K562 (cell line): ENCODE measurements around the gene ZFPM1. TPM values are rescaled to one million over a fixed set of nuclear protein-coding genes. Genes with fewer than 3 reads are reported as not detected.
A peak's percentile ranks its signal among the peaks of the same experiment; 100 is the strongest.

ENCODE experiments used
- ATAC-seq: fragments of 200-7000 bp; cut with Tn5 transposase; 3 replicates; pipeline ENCODE4 v1.9.1; 2020; ENCODE audit warnings: moderate library complexity
- BruUV-seq: library from RNA; stranded (reverse); fragments of 400-500 nt; replicated peaks from 2 replicates; lab custom pipeline; 2021; lab: Mats Ljungman, UMichigan
- CTCF ChIA-PET: fragments of 300-600 bp; formaldehyde crosslinking; extraction: SDS; loops from one replicate; lab custom pipeline; 2021; ENCODE audit warnings: low intra/inter-chr PET ratio; lab: Yijun Ruan, JAX
- POLR2A ChIA-PET: fragments of 300-600, 350-650 bp; sonication (Branson Sonifier 250); formaldehyde crosslinking; extraction: SDS; loops from one replicate; lab custom pipeline; 2021; ENCODE audit warnings: antibody characterized with exemption, inconsistent platforms; lab: Yijun Ruan, JAX
- DNase-seq, 4 experiments: peaks; one replicate each; pipeline versions ENCODE4 v3.0.0 to v3.0.0-alpha.2; 2011 to 2018; ENCODE audit warnings: low spot score in 3 of 4, mixed read lengths in 3 of 4; ENCODE audit errors: extremely low read depth in 1 of 4
- FAIRE-seq: peaks from 2 replicates; lab custom pipeline; 2011; peaks lifted over from hg19 to GRCh38; lab: Jason Lieb, UNC
- H2AFZ ChIP-seq: 2 replicates; pipeline ENCODE4 v1.6.0; 2011; ENCODE audit warnings: low read depth, low read length, control low read depth, inconsistent platforms
- H3K27ac ChIP-seq: fragments of 200-600 bp; 3 replicates; pipeline ENCODE4 v1.8.0; 2011; ENCODE audit warnings: low read depth, mild to moderate bottlenecking, control low read depth, inconsistent platforms, low read length, moderate library complexity, mixed read lengths; ENCODE audit errors: extremely low read depth
- H3K27me3 ChIP-seq, 2 experiments: fragments of 300-600 bp in 1 of 2; 2 replicates in 1 of 2; 3 replicates in 1 of 2; pipeline versions ENCODE4 v1.6.0 to v1.8.0; 2011; ENCODE audit warnings: inconsistent platforms in 2 of 2, low read length in 2 of 2, mild to moderate bottlenecking in 1 of 2, mixed read lengths in 1 of 2, moderate library complexity in 1 of 2; ENCODE audit not compliant: control insufficient read depth in 2 of 2, insufficient read depth in 2 of 2
- H3K36me3 ChIP-seq: fragments of 300-600 bp; 3 replicates; pipeline ENCODE4 v1.8.0; 2011; ENCODE audit warnings: mild to moderate bottlenecking, low read length, inconsistent platforms; ENCODE audit not compliant: control insufficient read depth, insufficient read depth
- H3K4me1 ChIP-seq, 2 experiments: fragments of 200-600 bp in 1 of 2; replicated peaks in 1 of 2; 2 replicates in 1 of 2; 3 replicates in 1 of 2; pipeline versions ENCODE4 v1.5.1 to v1.8.0; 2011; ENCODE audit warnings: inconsistent platforms in 2 of 2, low read length in 2 of 2, mild to moderate bottlenecking in 1 of 2, mixed read lengths in 1 of 2, moderate library complexity in 1 of 2; ENCODE audit not compliant: control insufficient read depth in 2 of 2, insufficient read depth in 2 of 2
- H3K4me2 ChIP-seq: 2 replicates; pipeline ENCODE4 v1.6.1; 2011; ENCODE audit warnings: low read length, control low read depth, inconsistent platforms, mixed read lengths; ENCODE audit not compliant: insufficient read depth
- H3K4me3 ChIP-seq: fragments of 200-600 bp; sonication (generic), shearing (Covaris generic); 2 replicates; pipeline ENCODE4 v1.5.1; 2016; ENCODE audit warnings: control low read depth, inconsistent platforms
- H3K79me2 ChIP-seq: fragments of 200-600 bp; 3 replicates; pipeline ENCODE4 v1.8.0; 2011; ENCODE audit warnings: low read length, inconsistent platforms; ENCODE audit not compliant: control insufficient read depth, insufficient read depth
- H3K9ac ChIP-seq, 2 experiments: 2 replicates each; pipeline versions ENCODE4 v1.6.0 to v1.6.1; 2011; ENCODE audit warnings: low read depth in 2 of 2, low read length in 2 of 2, control low read depth in 1 of 2, inconsistent platforms in 1 of 2, mild to moderate bottlenecking in 1 of 2, mixed read lengths in 1 of 2; ENCODE audit not compliant: insufficient read depth in 1 of 2
- H3K9me1 ChIP-seq: one replicate; pipeline ENCODE4 v1.6.0; 2011; ENCODE audit warnings: inconsistent platforms, mild to moderate bottlenecking, low read length, moderate library complexity; ENCODE audit not compliant: control insufficient read depth, insufficient read depth
- H3K9me3 ChIP-seq: replicated peaks from 2 replicates; pipeline ENCODE4 v1.5.1; 2011; ENCODE audit warnings: low read depth, low read length, inconsistent platforms; ENCODE audit not compliant: control insufficient read depth, insufficient read depth
- H4K20me1 ChIP-seq: replicated peaks from 2 replicates; pipeline ENCODE4 v1.6.1; 2011; ENCODE audit warnings: low read length, inconsistent platforms, mixed read lengths; ENCODE audit not compliant: control insufficient read depth, insufficient read depth
- ESRRA ChIP-seq: fragments of 450-650 bp; IDR thresholded peaks from 2 replicates; pipeline ENCODE4 v1.6.1; 2014; ENCODE audit warnings: low read depth, mild to moderate bottlenecking, moderate library complexity, borderline replicate concordance
- KDM5B ChIP-seq: fragments of 200-600 bp; sonication (generic); IDR thresholded peaks from 2 replicates; pipeline ENCODE4 v1.6.1; 2012; ENCODE audit warnings: low read depth, mild to moderate bottlenecking, moderate library complexity, low read length, control low read depth, inconsistent platforms; ENCODE audit not compliant: insufficient replicate concordance
- RHOXF2B ChIP-seq: fragments of 250-450 bp; sonication (Bioruptor Pico); conservative IDR thresholded peaks from 2 replicates; pipeline ENCODE4 v1.5.1; 2021
- SIRT6 ChIP-seq: IDR thresholded peaks from one replicate; pipeline ENCODE4 v1.6.1; 2012; ENCODE audit warnings: low read depth, mild to moderate bottlenecking, control low read depth, inconsistent platforms, low read length, moderate library complexity
- ZNF239 ChIP-seq: fragments of 250-450 bp; sonication (Bioruptor Pico); IDR thresholded peaks from 2 replicates; pipeline ENCODE4 v1.4.0; 2020; ENCODE audit warnings: mild to moderate bottlenecking
- WGBS: fragments of 100-300 bp; shearing (Covaris generic); methylation state at CpG from one replicate; pipeline ENCODE4 v1.1.6; 2016; ENCODE audit warnings: low coverage, mixed read lengths; ENCODE audit not compliant: insufficient coverage; ENCODE audit errors: missing lambda C conversion rate; 5-methylcytosine and 5-hydroxymethylcytosine counted together
- in situ Hi-C: fragments of 300-500 bp; cut with MboI; formaldehyde crosslinking; loops from 4 replicates; pipeline ENCODE4 v1.15.0; 2018; ENCODE audit warnings: inconsistent platforms, mixed read lengths
- intact Hi-C: fragments of 100-400 bp; cut with micrococcal nuclease; formaldehyde crosslinking; loops from 2 replicates; pipeline ENCODE4 v1.14.2; 2022
- polyA plus RNA-seq, 8 experiments: library from polyadenylated mRNA; depleted of rRNA in 4 of 8; stranded (reverse) in 5 of 8; unstranded in 3 of 8; fragments of >200 nt; fragmentation: Nextera tagmentation in 2 of 8; fragmentation: Illumina TruSeq in 1 of 8; extraction: Ambion mirVana in 2 of 8; extraction: Trizol in 1 of 8; gene quantifications; 2 replicates each; pipeline versions ENCODE4 v1.2.1 to v1.2.3, GENCODE V29; 2011 to 2014; ENCODE audit warnings: inconsistent platforms in 1 of 8, missing spikeins in 1 of 8
- total RNA-seq, 7 experiments: library from RNA; depleted of rRNA in 6 of 7; stranded (reverse); fragments of >200 nt in 6 of 7; fragmentation: Illumina TruSeq in 2 of 7; extraction: Trizol in 2 of 7; gene quantifications; 2 replicates each; pipeline versions ENCODE4 v1.2.1 to v1.2.3, GENCODE V29; 2011 to 2021; ENCODE audit warnings: low replicate concordance in 1 of 7
- TF ChIP-seq, protein P1 (sequence below): sonication (generic); IDR thresholded peaks from 2 replicates; pipeline ENCODE4 v1.6.1; 2016

ZFPM1 gene
- total and polyA plus RNA-seq, 9 of the 15 experiments (the other 6 are each of a cell fraction or from before 2014, with no cell fraction given), result 0.03 to 35.9 (median 1.4) TPM

GRCh38 chr16:88429387-88430184 lies 23.5 kb upstream of the ZFPM1 start:
- CTCF ChIA-PET, result no interaction called here

DNA sequence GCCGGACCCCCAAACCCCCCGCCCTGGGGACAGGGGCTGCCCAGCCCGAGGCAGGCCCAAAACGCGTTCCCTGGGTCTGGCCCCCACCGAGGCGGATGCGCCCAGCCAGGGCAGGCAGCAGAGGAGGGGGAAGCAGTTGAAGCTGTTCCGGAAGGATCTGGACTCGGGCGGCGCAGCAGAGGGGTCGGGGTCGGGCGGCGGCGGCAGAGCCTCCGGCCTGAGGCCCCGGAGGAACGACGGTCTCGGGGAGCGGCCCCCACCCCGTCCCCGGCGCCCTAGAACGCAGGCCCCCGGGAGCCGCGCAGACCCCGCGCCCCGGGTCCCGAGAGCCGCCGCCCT lies 22.9 kb upstream of the ZFPM1 start:
- no peaks in the 10 kb centered on the region for H3K36me3 ChIP-seq
- peaks cover 6% of the 10 kb centered on the region; the same call in 1 of the 2 replicates for H4K20me1 ChIP-seq
- ATAC-seq (no peak), FAIRE-seq (no peak), DNase-seq (no peak)
- peaks cover 34 to 85% of the 10 kb centered on the region in 2 experiments for H3K27me3 ChIP-seq
- H3K27ac ChIP-seq, result no peak overlapping the region
- no peaks in the 10 kb centered on the region for H3K9me1 ChIP-seq
- no peaks in the 10 kb centered on the region for H3K9me3 ChIP-seq
- no peak overlapping the region for H2AFZ ChIP-seq
- no peak overlapping the region for H3K9ac ChIP-seq
- no TSS peak for BruUV-seq
- CTCF ChIA-PET, result no interaction called here
- intact Hi-C loops, result no loop called here
- TF ChIP-seq, protein P1, sequence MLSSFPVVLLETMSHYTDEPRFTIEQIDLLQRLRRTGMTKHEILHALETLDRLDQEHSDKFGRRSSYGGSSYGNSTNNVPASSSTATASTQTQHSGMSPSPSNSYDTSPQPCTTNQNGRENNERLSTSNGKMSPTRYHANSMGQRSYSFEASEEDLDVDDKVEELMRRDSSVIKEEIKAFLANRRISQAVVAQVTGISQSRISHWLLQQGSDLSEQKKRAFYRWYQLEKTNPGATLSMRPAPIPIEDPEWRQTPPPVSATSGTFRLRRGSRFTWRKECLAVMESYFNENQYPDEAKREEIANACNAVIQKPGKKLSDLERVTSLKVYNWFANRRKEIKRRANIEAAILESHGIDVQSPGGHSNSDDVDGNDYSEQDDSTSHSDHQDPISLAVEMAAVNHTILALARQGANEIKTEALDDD, result no peak
- TF ChIP-seq RHOXF2B (CRISPR knock-in tag) (no peak), KDM5B (peak; percentile 0)
- TF ChIP-seq, all 486 proteins: peak for 1
- Histone ChIP-seq H3K4me1 (peaks cover 0 to 68% of the 10 kb centered on the region in 2 experiments; a peak in 2 of 5 replicates), H3K79me2 (no peaks in the 10 kb centered on the region), H3K4me3 (no peak overlapping the region), H3K4me2 (no peak overlapping the region)
- POLR2A ChIA-PET, result interaction anchor here (0.5 to 1.0 kb wide), 3 partner anchors 15 to 222 kb away, joined by 3 to 7 read pairs (median 3); no protein-coding TSS in a partner anchor
- in situ Hi-C loops, result no loop called here
- WGBS, result 58% methylated on average over 6 of the region's 36 CpGs

More at GRCh38 chr16:88429387-88430184, 23.5 kb upstream of the ZFPM1 start:
- POLR2A ChIA-PET, result interaction anchor here (0.5 to 0.8 kb wide), 3 partner anchors 10 to 222 kb away, joined by 3 read pairs; no protein-coding TSS in a partner anchor
- TF ChIP-seq SIRT6 (no peak), KDM5B (peak; percentile 11), ZNF239 (no peak), ESRRA (no peak)
- BruUV-seq, result no TSS peak
- ATAC-seq, result no peak
- intact Hi-C loops (no loop called here), in situ Hi-C loops (no loop called here)
- 55% methylated on average over 34 of the region's 48 CpGs for WGBS
- H3K9me1 ChIP-seq, result no peaks in the 10 kb centered on the region
- H2AFZ ChIP-seq, result no peak overlapping the region
- FAIRE-seq, result no peak
- no peak for DNase-seq
- H3K27ac ChIP-seq, result no peak overlapping the region
- no peaks in the 10 kb centered on the region for H3K79me2 ChIP-seq
- no peaks in the 10 kb centered on the region for H3K36me3 ChIP-seq
- H3K27me3 ChIP-seq, result peaks cover 34 to 80% of the 10 kb centered on the region in 2 experiments
- no peak overlapping the region for H3K9ac ChIP-seq
- no peak overlapping the region for H3K4me3 ChIP-seq
- no peaks in the 10 kb centered on the region for H3K9me3 ChIP-seq
- H3K4me1 ChIP-seq, result peaks cover 0 to 64% of the 10 kb centered on the region in 2 experiments; a peak in 2 of 5 replicates
- 0 out of 2 replicates have a peak, but pooled peaks cover 6% of the 10 kb centered on the region for H4K20me1 ChIP-seq
- no peak overlapping the region for H3K4me2 ChIP-seq
